Measurements from ENCODE around the gene WEE2.
"Not testable (repeated sequence)": the region's sequence is repeated elsewhere in the genome, so short reads cannot be mapped to it uniquely, and the experiment has no call there.

Gene WEE2

GRCh38 chr7:141770083-141770583 lies 62.0 kb downstream of the WEE2 start:
- not testable (repeated sequence) for DNase-seq

GRCh38 chr7:141776374-141776773 lies 68.2 kb downstream of the WEE2 start, which contains the start of gene TAS2R4:
Gene TAS2R4 (plus strand): TSS chr7:141776674. CDS start chr7:141778489, 1,815 bp downstream.
- no peak for DNase-seq
